NCI-H345 (cell line): ENCODE results near the gene BARHL1.

Experiments used
- DNase-seq: peaks from one replicate; lab custom pipeline; 2025; lab: John Stamatoyannopoulos, UW

Gene BARHL1

GRCh38 chr9:132582276-132582785 is at the start of gene BARHL1:
Gene BARHL1, plus strand, starts transcription at chr9:132582606. Its CDS starts 192 bp downstream, at chr9:132582798.
- DNase-seq, result no peak

- DNase-seq, result no peak
Measured at GRCh38 chr9:132534832-132535231, 47.6 kb upstream of the BARHL1 start.

GRCh38 chr9:132536124-132536523 is 46.3 kb upstream of the BARHL1 start:
- no peak for DNase-seq

- DNase-seq, result no peak
Measured at GRCh38 chr9:132537352-132537751, 45.1 kb upstream of the BARHL1 start.

- no peak for DNase-seq
Measured at GRCh38 chr9:132538071-132538470, 44.3 kb upstream of the BARHL1 start.

GRCh38 chr9:132539096-132539495 is 43.3 kb upstream of the BARHL1 start:
- no peak for DNase-seq

- DNase-seq, result no peak
Measured at GRCh38 chr9:132541051-132541450, 41.4 kb upstream of the BARHL1 start.

- no peak for DNase-seq
Measured at GRCh38 chr9:132541870-132542830, 40.3 kb upstream of the BARHL1 start.

- no peak for DNase-seq
Measured at GRCh38 chr9:132543251-132543650, 39.2 kb upstream of the BARHL1 start.

- no peak for DNase-seq
Measured at GRCh38 chr9:132543960-132544359, 38.4 kb upstream of the BARHL1 start.

- no peak for DNase-seq
Measured at GRCh38 chr9:132545578-132545977, 36.8 kb upstream of the BARHL1 start.

- DNase-seq, result peak; percentile 79
Measured at GRCh38 chr9:132546148-132547051, 36.0 kb upstream of the BARHL1 start.

GRCh38 chr9:132547052-132547431 is 35.4 kb upstream of the BARHL1 start:
- DNase-seq, result no peak

GRCh38 chr9:132547436-132547835 is 35.0 kb upstream of the BARHL1 start:
- no peak for DNase-seq

- DNase-seq, result no peak
Measured at GRCh38 chr9:132547976-132548730, 34.3 kb upstream of the BARHL1 start.

GRCh38 chr9:132548751-132549640 is 33.4 kb upstream of the BARHL1 start:
- DNase-seq, result no peak

- DNase-seq, result no peak
Measured at GRCh38 chr9:132551556-132551955, 30.9 kb upstream of the BARHL1 start.

- DNase-seq, result no peak
Measured at GRCh38 chr9:132552041-132552440, 30.4 kb upstream of the BARHL1 start.

GRCh38 chr9:132554755-132555154 is 27.7 kb upstream of the BARHL1 start:
- DNase-seq, result no peak

GRCh38 chr9:132555528-132555927 is 26.9 kb upstream of the BARHL1 start:
- DNase-seq, result no peak

- no peak for DNase-seq
Measured at GRCh38 chr9:132556235-132556634, 26.2 kb upstream of the BARHL1 start.
